ENCODE results near the gene HDGFL1.

Gene HDGFL1

DNA sequence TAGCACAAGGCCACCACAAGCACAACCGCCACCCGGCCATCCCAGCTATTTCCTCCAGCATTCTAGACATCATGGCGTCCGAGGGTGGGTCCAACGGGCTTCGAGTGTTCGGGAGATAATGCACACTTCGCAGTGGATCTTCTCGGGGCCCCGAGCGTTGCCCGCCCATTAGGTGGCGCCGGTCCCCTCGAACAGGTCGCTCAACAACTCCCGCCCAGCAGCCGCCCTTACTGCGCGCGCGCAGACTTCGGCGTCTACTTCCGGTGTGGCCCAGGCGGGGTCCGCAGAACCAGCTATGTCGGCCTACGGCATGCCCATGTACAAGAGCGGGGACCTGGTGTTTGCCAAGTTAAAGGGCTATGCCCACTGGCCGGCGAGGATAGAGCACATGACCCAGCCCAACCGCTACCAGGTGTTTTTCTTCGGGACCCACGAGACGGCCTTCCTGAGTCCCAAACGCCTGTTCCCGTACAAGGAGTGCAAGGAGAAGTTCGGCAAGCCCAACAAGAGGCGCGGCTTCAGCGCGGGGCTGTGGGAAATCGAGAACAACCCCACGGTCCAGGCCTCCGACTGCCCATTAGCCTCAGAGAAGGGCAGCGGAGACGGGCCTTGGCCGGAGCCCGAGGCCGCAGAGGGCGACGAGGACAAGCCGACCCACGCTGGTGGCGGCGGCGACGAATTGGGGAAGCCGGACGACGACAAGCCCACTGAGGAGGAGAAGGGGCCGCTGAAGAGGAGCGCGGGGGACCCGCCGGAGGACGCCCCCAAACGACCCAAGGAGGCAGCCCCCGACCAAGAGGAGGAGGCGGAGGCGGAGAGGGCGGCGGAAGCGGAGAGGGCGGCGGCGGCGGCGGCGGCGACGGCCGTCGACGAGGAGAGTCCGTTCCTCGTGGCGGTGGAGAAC lies at the start of gene HDGFL1:
Gene HDGFL1 (plus strand): TSS at position 286 of the 904 bp plus-strand sequence. CDS start 10 bp downstream, at position 296.
- DNase-seq, result no peak

- DNase-seq, result no peak
Observed at GRCh38 chr6:22521035-22521434, 48.3 kb upstream of the HDGFL1 start.

GRCh38 chr6:22526736-22527135 lies 42.6 kb upstream of the HDGFL1 start:
- no peak for DNase-seq

- DNase-seq, result no peak
Observed at GRCh38 chr6:22529866-22530265, 39.5 kb upstream of the HDGFL1 start.

DNA sequence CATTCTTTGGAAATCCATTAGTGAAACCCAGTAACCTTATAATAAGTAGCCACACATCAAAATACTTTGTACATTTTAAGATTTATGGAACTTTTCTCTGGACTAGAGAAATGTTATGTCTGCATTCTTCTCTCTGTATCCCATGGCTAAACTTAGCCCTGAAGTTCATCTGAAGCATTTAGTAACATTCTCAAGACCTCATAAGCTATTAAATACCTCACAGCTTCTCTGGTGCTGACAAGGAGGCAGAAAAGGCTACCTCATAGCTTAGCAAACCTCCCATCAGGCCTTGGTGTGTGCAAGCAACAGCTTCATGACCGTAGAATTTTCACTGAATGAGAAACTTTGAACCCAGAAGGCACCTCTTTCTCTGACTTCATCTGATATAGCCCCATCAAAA lies 38.9 kb upstream of the HDGFL1 start:
- no peak for DNase-seq

DNA sequence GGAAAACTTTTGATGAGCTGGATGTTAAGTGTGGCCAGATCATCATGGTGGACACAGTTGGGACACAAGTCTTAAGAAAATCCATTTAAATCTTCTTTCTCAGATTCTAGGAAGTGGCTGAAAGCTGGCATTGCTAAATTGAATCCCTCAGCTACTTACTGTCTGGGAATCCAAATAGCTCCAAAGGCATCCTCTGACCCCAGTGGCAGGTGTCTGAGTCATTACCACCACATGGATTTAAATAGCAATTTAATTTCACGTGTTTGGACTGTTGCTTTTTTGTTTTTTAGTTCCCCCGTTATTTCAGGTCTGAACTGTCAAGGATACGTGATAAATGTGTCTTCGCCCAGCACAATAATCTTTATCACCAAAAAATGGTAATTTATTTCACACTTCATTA lies 33.2 kb upstream of the HDGFL1 start:
- DNase-seq, result no peak

GRCh38 chr6:22544476-22544875 lies 24.9 kb upstream of the HDGFL1 start:
- DNase-seq, result no peak

DNA sequence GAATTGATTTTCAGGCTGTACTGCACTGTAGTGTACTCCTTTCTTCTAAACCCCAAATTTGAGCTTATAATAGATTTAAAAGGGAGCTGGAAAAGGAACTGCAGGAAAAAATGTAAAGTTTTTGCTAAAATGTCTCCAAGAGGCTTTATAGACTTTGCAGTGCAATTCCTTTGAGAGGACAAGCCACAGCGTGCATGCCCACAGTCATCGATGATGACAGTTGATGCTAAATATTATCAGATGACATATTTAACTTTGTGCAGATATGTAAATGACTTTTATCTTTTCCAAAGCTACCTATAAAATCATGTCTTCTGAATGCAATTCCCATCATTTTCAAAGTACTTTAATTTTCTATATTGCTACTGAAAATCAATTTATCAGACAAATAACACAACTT lies 24.3 kb upstream of the HDGFL1 start:
- DNase-seq, result no peak

- no peak for DNase-seq
Observed at GRCh38 chr6:22546236-22546635, 23.1 kb upstream of the HDGFL1 start.

DNA sequence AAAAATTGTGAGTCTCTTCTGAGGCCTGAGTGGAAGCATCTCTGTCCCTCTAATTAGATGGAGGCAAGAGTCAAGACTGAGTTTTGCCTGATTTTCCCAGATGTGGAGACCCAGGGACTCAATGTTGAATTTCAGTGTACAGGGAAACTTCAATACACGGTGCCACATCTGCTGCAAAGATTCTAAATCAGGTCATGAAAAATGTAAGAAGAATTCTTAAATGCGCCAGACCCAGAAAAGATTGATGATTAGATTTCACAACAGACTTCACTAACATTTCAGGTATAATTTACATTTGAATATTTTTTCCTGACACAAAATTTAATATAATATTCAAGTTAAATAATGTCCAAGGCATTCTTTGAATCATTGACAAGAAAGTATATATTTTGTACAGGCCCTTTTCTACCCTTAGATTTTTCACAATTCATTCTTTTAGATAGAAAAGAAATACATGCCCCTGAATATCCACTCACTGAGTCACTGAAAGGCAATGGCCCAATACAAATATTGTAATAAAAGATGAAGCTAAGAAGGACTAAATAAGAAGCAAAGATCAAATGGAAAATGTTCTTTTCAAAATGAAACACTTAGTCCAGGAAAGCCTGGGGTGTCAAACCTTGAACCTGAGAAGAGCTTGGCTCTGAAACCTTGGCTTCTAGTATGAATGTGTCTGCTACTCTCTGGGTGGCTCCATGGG lies 18.2 kb upstream of the HDGFL1 start:
- DNase-seq, result no peak

- DNase-seq, result no peak
Observed at GRCh38 chr6:22556266-22556665, 13.1 kb upstream of the HDGFL1 start.

DNA sequence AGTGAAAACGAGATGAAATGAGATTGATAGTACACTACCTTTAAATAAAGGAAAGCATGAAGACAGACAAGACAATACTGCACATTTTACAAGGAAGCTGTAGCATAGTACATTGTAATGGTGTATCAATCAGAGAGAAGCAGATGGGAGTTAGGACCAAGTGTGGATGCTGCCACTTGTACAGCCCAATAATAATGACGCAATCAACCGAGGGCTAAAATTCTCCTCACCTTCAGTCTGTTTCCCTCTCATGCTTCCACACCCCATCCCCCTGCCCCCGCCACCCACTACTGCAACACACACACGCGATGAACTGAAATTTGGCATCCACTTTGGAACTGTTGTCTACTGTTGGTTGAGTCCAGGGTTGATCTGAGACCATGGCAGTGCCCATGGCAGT lies 12.4 kb upstream of the HDGFL1 start:
- DNase-seq, result no peak

DNA sequence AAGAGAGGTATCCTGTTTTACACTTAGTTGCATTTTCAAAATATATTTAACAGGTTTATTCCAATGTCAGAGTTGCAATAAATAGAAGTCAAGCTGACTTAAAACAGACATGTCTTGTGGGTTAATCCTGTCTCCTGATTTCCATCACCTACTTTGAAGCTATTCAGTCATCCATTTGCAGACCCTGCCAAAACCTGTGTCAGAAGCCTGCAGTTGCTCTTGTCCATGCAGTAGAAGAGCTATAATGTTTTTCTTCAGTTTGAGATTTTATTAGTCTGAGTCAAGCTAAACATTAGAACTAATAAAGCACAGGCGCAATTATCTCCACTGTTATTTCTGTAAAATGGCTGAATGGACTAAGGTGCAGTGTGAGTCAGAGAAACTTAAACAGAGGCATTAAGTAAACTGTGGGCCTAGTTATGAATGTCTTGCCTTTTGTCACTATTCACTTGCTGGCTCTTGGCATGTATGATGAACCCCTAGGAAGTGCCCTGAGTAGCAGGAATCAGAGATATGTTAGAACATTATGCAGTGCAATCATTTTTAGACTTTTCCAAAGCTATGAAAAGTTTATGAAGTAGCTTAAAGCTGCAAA lies 11.0 kb upstream of the HDGFL1 start:
- no peak for DNase-seq

DNA sequence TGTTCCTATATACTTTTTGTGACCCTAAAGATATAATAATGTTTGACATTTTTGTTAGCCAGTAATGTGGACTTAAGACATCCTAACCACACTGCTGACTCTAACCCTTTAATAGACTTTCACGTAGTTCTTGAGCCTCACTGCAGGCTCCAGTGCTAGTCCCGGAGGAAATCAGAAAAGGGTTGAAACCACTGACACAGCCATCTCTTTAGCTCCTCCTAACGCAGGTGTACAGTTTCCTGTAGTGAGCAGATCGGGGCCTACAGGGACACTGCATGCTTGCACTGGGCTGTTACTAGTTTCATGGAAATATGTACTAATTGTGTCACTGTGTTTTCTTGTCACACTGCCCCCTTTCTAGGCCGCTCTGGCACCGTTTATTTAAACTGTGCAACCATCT lies 512 bp upstream of the HDGFL1 start:
- no peak for DNase-seq

GRCh38 chr6:22570185-22570551 lies 802 bp downstream of the HDGFL1 start:
- no peak for DNase-seq

DNA sequence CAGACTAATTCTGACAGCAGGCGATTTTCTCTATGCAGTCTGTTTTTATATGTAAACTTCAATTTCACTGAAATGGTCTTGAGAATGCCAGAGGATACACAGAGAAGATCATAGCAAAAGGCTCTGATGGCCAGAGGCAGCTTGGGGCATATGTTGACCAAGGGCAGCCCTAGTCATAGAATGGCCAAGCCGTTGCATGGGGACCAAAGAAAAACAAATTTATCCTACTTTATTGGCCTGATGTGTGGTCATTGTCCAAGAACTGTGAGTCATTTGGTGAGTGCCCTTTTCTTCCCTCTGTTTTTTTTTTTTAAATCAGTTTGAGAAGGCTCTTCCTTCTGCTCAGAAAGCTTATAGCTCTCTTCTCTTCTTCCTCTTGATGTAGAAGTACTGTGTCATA lies 5.8 kb downstream of the HDGFL1 start:
- DNase-seq, result no peak

GRCh38 chr6:22579439-22579838 lies 10.1 kb downstream of the HDGFL1 start:
- no peak for DNase-seq

DNA sequence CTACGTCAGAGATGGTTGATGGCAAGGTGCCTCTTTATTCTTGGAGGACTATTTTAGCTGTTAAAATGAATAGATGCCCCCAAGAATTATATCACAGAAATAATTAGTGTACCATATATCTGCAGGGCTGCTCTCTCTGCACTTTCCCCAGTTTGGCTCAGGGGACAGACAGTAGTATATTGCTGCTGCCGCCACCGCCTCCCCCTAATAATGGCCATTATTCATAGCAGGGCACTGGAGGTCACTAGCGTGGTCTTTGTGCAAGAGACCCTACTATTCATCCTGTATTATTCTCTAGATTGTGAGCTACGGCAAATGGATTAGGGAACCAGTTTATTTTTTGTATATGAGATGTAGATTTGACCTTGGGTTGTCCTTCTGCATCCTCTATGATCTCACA lies 11.0 kb downstream of the HDGFL1 start:
- no peak for DNase-seq

DNA sequence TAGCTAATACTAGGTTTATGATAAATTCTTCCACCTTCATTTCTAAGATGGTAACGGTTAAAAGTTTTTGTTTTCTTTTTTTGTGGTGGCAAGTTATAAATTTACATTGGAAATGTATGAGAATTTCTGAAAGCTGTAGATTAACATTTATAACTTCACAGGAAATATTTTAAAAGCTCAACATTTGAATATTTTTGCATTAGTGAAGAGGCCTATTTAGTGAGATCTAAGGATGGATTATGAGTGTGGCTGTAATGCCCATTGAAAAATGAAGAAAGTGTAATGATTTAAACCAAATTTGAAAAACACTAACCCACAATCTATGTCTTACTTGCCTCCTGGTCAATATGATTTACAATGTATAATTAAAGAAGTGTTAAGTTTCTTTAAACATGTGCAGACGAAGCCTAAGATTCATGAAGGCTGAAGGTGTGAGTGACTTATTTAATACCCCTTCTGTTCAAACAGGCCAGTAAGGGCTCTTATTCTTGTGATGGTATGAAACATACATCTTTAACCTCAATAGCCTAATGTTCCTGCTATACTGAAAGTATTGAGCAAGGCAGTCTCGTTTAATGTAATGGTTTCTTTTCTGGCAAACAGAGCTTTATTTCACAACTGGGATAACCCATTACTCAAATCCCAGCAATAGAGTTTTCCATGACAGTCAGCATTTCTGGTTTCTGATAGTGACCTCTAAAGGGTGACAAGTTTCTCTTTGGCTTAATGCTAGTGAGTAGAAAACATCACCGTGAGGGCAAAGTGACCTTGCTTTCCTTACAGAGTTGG lies 13.2 kb downstream of the HDGFL1 start:
- no peak for DNase-seq

DNA sequence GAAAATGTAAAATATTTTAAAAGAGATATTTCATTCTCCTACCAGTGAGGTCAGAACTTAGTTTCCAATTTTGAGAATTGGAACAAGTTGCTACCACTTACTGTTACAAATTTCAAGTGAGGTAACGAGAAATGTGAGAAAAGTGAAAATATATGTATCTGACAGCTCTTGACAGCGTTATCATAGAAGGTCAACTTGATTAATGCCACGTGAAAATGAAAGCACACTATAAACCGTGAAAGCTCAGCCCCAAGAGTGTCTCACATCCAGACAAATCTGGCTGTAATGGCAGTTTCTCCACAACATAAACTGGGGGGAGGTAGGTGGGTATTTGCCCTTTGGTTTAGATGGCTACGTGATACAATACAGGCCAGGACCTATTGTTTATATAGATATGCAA lies 13.9 kb downstream of the HDGFL1 start:
- no peak for DNase-seq

GRCh38 chr6:22583927-22584326 lies 14.6 kb downstream of the HDGFL1 start:
- no peak for DNase-seq

DNA sequence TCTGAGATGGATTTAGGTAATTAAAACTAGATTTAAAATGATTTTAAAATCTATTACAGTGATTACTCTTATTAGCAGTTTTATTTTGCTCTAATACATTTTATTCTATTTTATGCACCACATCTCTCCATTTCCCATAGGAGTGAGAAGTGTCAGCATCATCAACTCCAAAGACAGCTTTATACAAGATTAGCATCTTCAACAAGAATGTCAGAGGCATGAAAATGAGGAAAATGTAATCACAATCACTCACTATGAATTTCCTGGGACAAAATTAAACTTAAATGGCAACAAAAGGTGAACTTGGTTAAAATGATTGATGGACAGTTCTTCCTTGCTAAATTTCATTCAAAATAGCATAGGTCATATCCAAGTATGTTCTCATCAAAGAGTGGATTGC lies 19.8 kb downstream of the HDGFL1 start:
- no peak for DNase-seq

- DNase-seq, result no peak
Observed at GRCh38 chr6:22590423-22590822, 21.1 kb downstream of the HDGFL1 start.
